K562 (cell line): ENCODE results near the gene COL24A1.

Source experiments
- ELF4 ChIP-seq: fragments of 450-650 bp; formaldehyde crosslinking; IDR thresholded peaks from 2 replicates; pipeline ENCODE4 v1.4.0; 2022; ENCODE audit warnings: missing genetic modification characterization
- NEUROD1 ChIP-seq: fragments of 150-350 bp; IDR thresholded peaks from 2 replicates; pipeline ENCODE4 v1.6.1; 2014; ENCODE audit warnings: borderline replicate concordance, low read length, low read depth; ENCODE audit not compliant: partially characterized antibody

DNA sequence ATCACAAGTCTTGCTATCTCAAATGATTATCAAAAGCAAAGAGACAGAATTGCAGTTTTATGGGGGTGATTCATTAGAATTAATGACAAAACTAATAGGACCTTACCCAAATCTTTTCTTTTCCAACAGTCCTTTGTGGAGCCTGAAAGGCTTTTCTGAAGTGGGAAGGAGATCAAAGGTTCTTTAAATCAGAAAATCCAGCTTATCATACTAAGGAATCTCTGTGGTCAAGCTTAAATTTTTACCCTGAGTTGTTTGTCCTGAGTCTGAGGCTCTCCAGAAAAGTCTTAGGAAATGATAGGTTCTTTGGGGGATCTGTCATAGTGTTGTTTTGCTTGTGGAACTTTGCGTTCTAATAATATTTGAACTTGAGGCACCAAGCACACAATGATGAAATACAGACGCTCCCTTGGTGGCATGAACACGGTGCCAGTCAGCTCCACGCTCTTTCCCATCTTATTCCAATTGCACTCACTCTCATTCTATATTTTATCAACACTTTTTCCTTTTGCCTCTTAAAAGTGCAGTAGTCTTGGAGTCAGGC lies 38.0 kb upstream of the COL24A1 start:
- TF ChIP-seq ELF4 (CRISPR knock-in tag) (no peak), NEUROD1 (no peak)
